B cell (primary cell): ENCODE data around the gene TMEM14A. TPM values are rescaled to one million over a fixed set of nuclear protein-coding genes. Genes with fewer than 3 reads are reported as not detected.

Source experiments
- ATAC-seq: fragments of 200-7000 bp; cut with Tn5 transposase; one replicate; pipeline ENCODE4 v1.10.0; 2021; ENCODE audit warnings: low read depth, mild to moderate bottlenecking, moderate number of reproducible peaks, moderate library complexity
- CTCF ChIA-PET: fragments of 350-600 bp; sonication (Branson Sonifier 250); formaldehyde crosslinking; loops from one replicate; lab custom pipeline; 2021; ENCODE audit warnings: antibody characterized with exemption, inconsistent platforms; lab: Charles Lee
- POLR2A ChIA-PET: fragments of 350-600 bp; sonication (Branson Sonifier 250); formaldehyde crosslinking; loops from one replicate; lab custom pipeline; 2021; ENCODE audit warnings: antibody characterized with exemption; lab: Charles Lee
- DNase-seq: peaks from one replicate; pipeline ENCODE4 v3.0.0; 2013
- H2AFZ ChIP-seq: 2 replicates; pipeline ENCODE4 v1.6.1; 2012; ENCODE audit warnings: mild to moderate bottlenecking, low read depth, low read length; ENCODE audit not compliant: insufficient read depth, poor library complexity, severe bottlenecking
- H3K27ac ChIP-seq, 2 donors: 1 replicate in 1 of 2; 2 replicates in 1 of 2; pipeline ENCODE4 v1.5.1; 2012 to 2013; ENCODE audit warnings: low read length in 2 of 2, mild to moderate bottlenecking in 2 of 2, moderate library complexity in 1 of 2
- H3K27me3 ChIP-seq, 4 experiments: fragments of 200-600 bp in 1 of 4; sonication (generic) in 1 of 4; replicated peaks in 1 of 4; 1 replicate in 2 of 4; 2 replicates in 2 of 4; pipeline versions ENCODE4 v1.6.1 to v1.7.0; 2013 to 2016; ENCODE audit warnings: low read length in 3 of 4, mild to moderate bottlenecking in 2 of 4, mixed read lengths in 1 of 4, moderate library complexity in 1 of 4; ENCODE audit not compliant: insufficient read depth in 4 of 4, control insufficient read depth in 3 of 4; ENCODE audit errors: control extremely low read depth in 1 of 4
- H3K36me3 ChIP-seq, 2 experiments: replicated peaks in 1 of 2; 1 replicate in 1 of 2; 2 replicates in 1 of 2; pipeline versions ENCODE4 v1.6.1 to v1.7.1; 2013; ENCODE audit warnings: low read length in 1 of 2; ENCODE audit not compliant: insufficient read depth in 2 of 2, control insufficient read depth in 1 of 2; ENCODE audit errors: control extremely low read depth in 1 of 2, extremely low read depth in 1 of 2
- H3K4me1 ChIP-seq, 2 donors: fragments of 200-600 bp in 1 of 2; sonication (generic) in 1 of 2; 1 replicate in 1 of 2; 2 replicates in 1 of 2; pipeline versions ENCODE4 v1.5.1 to v1.6.1; 2013 to 2017; ENCODE audit warnings: low read length in 2 of 2; ENCODE audit not compliant: control insufficient read depth in 2 of 2, insufficient read depth in 2 of 2
- H3K4me2 ChIP-seq: replicated peaks from 2 replicates; pipeline ENCODE3; 2012; ENCODE audit warnings: mild to moderate bottlenecking, low read depth, low read length; ENCODE audit not compliant: poor library complexity, severe bottlenecking
- H3K4me3 ChIP-seq, 5 experiments: fragments of 200-600 bp in 1 of 5; sonication (generic) in 1 of 5; 1 replicate in 3 of 5; 2 replicates in 2 of 5; pipeline versions ENCODE4 v1.5.1 to v1.7.0; 2011 to 2016; ENCODE audit warnings: low read length in 4 of 5, mild to moderate bottlenecking in 4 of 5, low read depth in 2 of 5, control low read depth in 1 of 5, moderate library complexity in 1 of 5; ENCODE audit not compliant: insufficient read depth in 1 of 5; ENCODE audit errors: control extremely low read depth in 1 of 5, extremely low read depth in 1 of 5
- H3K79me2 ChIP-seq: fragments of 200-600 bp; sonication (generic); one replicate; pipeline ENCODE4 v1.6.0; 2016; ENCODE audit warnings: low read length; ENCODE audit not compliant: control insufficient read depth, insufficient read depth
- H3K9ac ChIP-seq: fragments of 200-600 bp; sonication (generic); 2 replicates; pipeline ENCODE4 v1.6.1; 2017; ENCODE audit warnings: mild to moderate bottlenecking, low read length, moderate library complexity
- H3K9me3 ChIP-seq, 3 donors: one replicate each; pipeline versions ENCODE4 v1.6.1 to v1.7.1; 2013; ENCODE audit warnings: low read length in 2 of 3; ENCODE audit not compliant: control insufficient read depth in 2 of 3, insufficient read depth in 1 of 3; ENCODE audit errors: control extremely low read depth in 1 of 3
- H4K20me1 ChIP-seq: 2 replicates; pipeline ENCODE4 v1.6.0; 2012; ENCODE audit warnings: mild to moderate bottlenecking, low read length; ENCODE audit not compliant: insufficient read depth, control insufficient read depth, poor library complexity, severe bottlenecking
- H3K27ac Mint-ChIP-seq: one replicate; pipeline ENCODE4 v1.8.0; 2021; ENCODE audit warnings: mixed read lengths
- H3K27me3 Mint-ChIP-seq: one replicate; pipeline ENCODE4 v1.8.0; 2021; ENCODE audit warnings: mixed read lengths
- H3K4me1 Mint-ChIP-seq: one replicate; pipeline ENCODE4 v1.8.0; 2021; ENCODE audit warnings: mixed read lengths
- H3K4me3 Mint-ChIP-seq: one replicate; pipeline ENCODE4 v1.8.0; 2021; ENCODE audit warnings: mixed read lengths
- H3K9me3 Mint-ChIP-seq: one replicate; pipeline ENCODE4 v1.8.0; 2022; ENCODE audit warnings: mixed read lengths; ENCODE audit not compliant: insufficient read depth
- EZH2 ChIP-seq: IDR thresholded peaks from 2 replicates; pipeline ENCODE4 v1.6.1; 2012; ENCODE audit warnings: borderline replicate concordance, low read depth, mild to moderate bottlenecking, moderate library complexity, low read length; ENCODE audit not compliant: insufficient read depth, poor library complexity, severe bottlenecking
- WGBS: methylation state at CpG from one replicate; pipeline ENCODE4 v1.1.5; 2013; ENCODE audit warnings: missing lambda C conversion rate; ENCODE audit not compliant: insufficient coverage; 5-methylcytosine and 5-hydroxymethylcytosine counted together
- intact Hi-C: fragments of 100-400 bp; cut with micrococcal nuclease; formaldehyde crosslinking; loops from one replicate; pipeline ENCODE4 v1.10.0; 2022
- polyA plus RNA-seq: library from polyadenylated mRNA; depleted of rRNA; stranded (reverse); fragments of >200 nt; gene quantifications from 2 replicates; pipeline ENCODE4 v1.2.3, GENCODE V29; 2012
- total RNA-seq, 2 donors: library from RNA; stranded (reverse); fragments of 120-200 nt in 1 of 2; gene quantifications; 1 replicate in 1 of 2; 2 replicates in 1 of 2; pipeline versions ENCODE4 v1.2.3 to v1.2.4, GENCODE V29; 2013 to 2022
- TF ChIP-seq, protein P1 (sequence below): fragments of 200-600 bp; IDR thresholded peaks from one replicate; pipeline ENCODE4 v1.8.0; 2022; ENCODE audit warnings: antibody characterized with exemption, mild to moderate bottlenecking

TMEM14A gene
- total and polyA plus RNA-seq, 2 donors (not counting 1 experiment from before 2014, with no cell fraction given) = 5.2 to 9.5 TPM

DNA sequence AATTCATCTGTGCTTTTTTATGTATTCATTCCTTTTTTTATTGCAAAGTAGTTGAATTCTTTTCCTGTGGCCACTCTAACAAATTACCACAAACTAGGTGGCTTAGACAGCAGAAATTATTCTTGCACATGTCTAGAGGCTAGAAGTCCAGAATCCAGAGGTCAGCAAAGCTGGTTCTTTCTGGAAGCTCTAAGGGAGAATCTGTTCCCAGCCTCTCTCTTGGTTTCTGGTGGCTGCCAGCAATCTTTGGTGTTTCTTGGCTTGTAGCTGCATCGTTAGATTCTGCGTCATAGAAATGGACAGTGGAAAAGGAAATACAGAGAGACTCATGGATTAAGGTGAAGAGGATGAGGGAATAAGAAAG, 53.1 kb downstream of the TMEM14A start:
- Mint-ChIP-seq H3K4me1 (peaks cover 6% of the 10 kb centered on the region), H3K27me3 (peaks cover 11% of the 10 kb centered on the region), H3K4me3 (no peak overlapping the region), H3K9me3 (no peaks in the 10 kb centered on the region), H3K27ac (no peak overlapping the region)
- H3K4me3 ChIP-seq = no peak overlapping the region
- no peaks in the 10 kb centered on the region for H3K9me3 ChIP-seq
- H3K4me1 ChIP-seq = peaks cover 0 to 3% of the 10 kb centered on the region in 2 donors
- intact Hi-C loops = no loop called here
- DNase-seq (no peak), ATAC-seq (no peak)
- ChIA-PET POLR2A (no interaction called here), CTCF (interaction anchor here (1.2 to 1.4 kb wide), 3 partner anchors 8 to 1004 kb away, joined by 3 to 7 read pairs (median 5); no protein-coding TSS in a partner anchor)
- no peak overlapping the region for H3K9ac ChIP-seq
- H3K27ac ChIP-seq = no peak overlapping the region
- TF ChIP-seq, protein P1, sequence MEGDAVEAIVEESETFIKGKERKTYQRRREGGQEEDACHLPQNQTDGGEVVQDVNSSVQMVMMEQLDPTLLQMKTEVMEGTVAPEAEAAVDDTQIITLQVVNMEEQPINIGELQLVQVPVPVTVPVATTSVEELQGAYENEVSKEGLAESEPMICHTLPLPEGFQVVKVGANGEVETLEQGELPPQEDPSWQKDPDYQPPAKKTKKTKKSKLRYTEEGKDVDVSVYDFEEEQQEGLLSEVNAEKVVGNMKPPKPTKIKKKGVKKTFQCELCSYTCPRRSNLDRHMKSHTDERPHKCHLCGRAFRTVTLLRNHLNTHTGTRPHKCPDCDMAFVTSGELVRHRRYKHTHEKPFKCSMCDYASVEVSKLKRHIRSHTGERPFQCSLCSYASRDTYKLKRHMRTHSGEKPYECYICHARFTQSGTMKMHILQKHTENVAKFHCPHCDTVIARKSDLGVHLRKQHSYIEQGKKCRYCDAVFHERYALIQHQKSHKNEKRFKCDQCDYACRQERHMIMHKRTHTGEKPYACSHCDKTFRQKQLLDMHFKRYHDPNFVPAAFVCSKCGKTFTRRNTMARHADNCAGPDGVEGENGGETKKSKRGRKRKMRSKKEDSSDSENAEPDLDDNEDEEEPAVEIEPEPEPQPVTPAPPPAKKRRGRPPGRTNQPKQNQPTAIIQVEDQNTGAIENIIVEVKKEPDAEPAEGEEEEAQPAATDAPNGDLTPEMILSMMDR = no peak
- no peak for TF ChIP-seq EZH2
- no peak overlapping the region for H2AFZ ChIP-seq
- peaks cover 0 to 4% (median 2%) of the 10 kb centered on the region in 4 experiments for H3K27me3 ChIP-seq
- no peaks in the 10 kb centered on the region for H3K79me2 ChIP-seq
- no peaks in the 10 kb centered on the region for H3K36me3 ChIP-seq
- 79% methylated on average over 2 of the region's 2 CpGs for WGBS
- H3K4me2 ChIP-seq = no peak overlapping the region
- H4K20me1 ChIP-seq = no peaks in the 10 kb centered on the region

DNA sequence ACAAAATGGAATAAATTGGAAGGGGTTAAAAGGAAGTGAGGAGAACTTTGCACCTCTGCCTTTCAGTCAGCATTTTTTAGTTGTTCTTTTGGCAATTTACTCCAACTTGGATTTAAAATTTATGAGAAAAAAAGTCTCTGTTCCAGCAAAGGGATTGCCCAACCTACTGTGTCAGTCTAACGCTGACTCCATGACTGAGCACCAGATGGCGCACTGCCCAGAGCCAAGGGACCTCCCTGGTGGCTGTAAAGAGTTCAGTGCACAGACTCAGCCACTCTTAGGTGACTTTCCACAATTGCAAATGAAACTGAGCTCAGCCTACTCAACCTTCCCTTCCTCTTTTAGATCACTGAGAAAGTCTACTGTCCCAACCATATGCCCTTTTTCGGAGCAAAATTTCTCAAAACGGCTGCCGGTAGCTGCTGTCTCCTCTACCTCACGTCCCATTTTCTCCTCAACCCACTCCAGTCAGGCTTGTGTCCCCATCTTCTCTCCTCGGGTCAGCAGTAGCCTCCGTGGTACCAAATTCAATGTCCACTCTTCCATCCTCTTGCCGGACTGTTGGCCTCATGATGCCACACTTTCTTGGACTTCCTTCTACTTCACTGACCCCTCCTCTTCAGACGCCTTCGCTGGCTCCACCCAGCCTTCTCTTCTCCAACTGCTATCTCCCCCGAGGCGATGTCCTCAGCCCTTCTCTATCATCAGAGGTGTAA, 53.7 kb downstream of the TMEM14A start:
- no peak overlapping the region for H3K27ac ChIP-seq
- H3K27me3 Mint-ChIP-seq = peaks cover 12% of the 10 kb centered on the region
- H3K9me3 ChIP-seq = no peaks in the 10 kb centered on the region
- DNase-seq (peak; percentile 53), ATAC-seq (peak; percentile 89)
- CTCF ChIA-PET = interaction anchor here (0.5 to 1.4 kb wide), 5 partner anchors 9 to 1004 kb away, joined by 3 to 7 read pairs (median 4); no protein-coding TSS in a partner anchor
- H3K4me3 Mint-ChIP-seq = no peak overlapping the region
- no peak overlapping the region for H3K27ac Mint-ChIP-seq
- H3K4me3 ChIP-seq = no peak overlapping the region
- H3K9me3 Mint-ChIP-seq = no peaks in the 10 kb centered on the region
- no peaks in the 10 kb centered on the region for H3K79me2 ChIP-seq
- peaks cover 0 to 4% (median 2%) of the 10 kb centered on the region in 4 experiments for H3K27me3 ChIP-seq
- H4K20me1 ChIP-seq = no peaks in the 10 kb centered on the region
- H2AFZ ChIP-seq = no peak overlapping the region
- intact Hi-C loops = no loop called here
- 72% methylated on average over 13 of the region's 13 CpGs for WGBS
- H3K36me3 ChIP-seq = no peaks in the 10 kb centered on the region
- H3K4me1 Mint-ChIP-seq = peaks cover 6% of the 10 kb centered on the region
- TF ChIP-seq, protein P1 = peak; percentile 64
- no peak for TF ChIP-seq EZH2
- H3K4me1 ChIP-seq = peaks cover 0 to 3% of the 10 kb centered on the region in 2 donors
- POLR2A ChIA-PET = no interaction called here
- peak overlapping the region; percentile 2 for H3K4me2 ChIP-seq
- H3K9ac ChIP-seq = no peak overlapping the region
